Calu3 (cell line): ENCODE data around the gene ACOT12. TPM values are rescaled to one million over a fixed set of nuclear protein-coding genes. Genes with fewer than 3 reads are reported as not detected.

Source experiments
- BruUV-seq: library from RNA; stranded (reverse); fragments of 400-500 nt; replicated peaks from 2 replicates; lab custom pipeline; 2021; lab: Mats Ljungman, UMichigan
- CTCF ChIA-PET: fragments of 300-600 bp; sonication (Branson Sonifier 250); formaldehyde crosslinking; loops from one replicate; lab custom pipeline; 2022; ENCODE audit warnings: antibody characterized with exemption; lab: Charles Lee
- DNase-seq: peaks from one replicate; pipeline ENCODE4 v3.0.0; 2022
- H3K27ac Mint-ChIP-seq: one replicate; pipeline ENCODE4 v1.8.0; 2022; ENCODE audit warnings: mixed read lengths; ENCODE audit not compliant: unreplicated experiment
- H3K27me3 Mint-ChIP-seq: one replicate; pipeline ENCODE4 v1.8.0; 2022; ENCODE audit warnings: mixed read lengths; ENCODE audit not compliant: unreplicated experiment
- H3K36me3 Mint-ChIP-seq: one replicate; pipeline ENCODE4 v1.8.0; 2022; ENCODE audit warnings: mild to moderate bottlenecking, moderate library complexity, mixed read lengths; ENCODE audit not compliant: insufficient read depth, unreplicated experiment
- H3K4me1 Mint-ChIP-seq: one replicate; pipeline ENCODE4 v1.8.0; 2022; ENCODE audit warnings: mild to moderate bottlenecking, low read depth, mixed read lengths; ENCODE audit not compliant: unreplicated experiment
- H3K4me3 Mint-ChIP-seq: one replicate; pipeline ENCODE4 v1.8.0; 2022; ENCODE audit warnings: mild to moderate bottlenecking, low read depth, moderate library complexity, mixed read lengths; ENCODE audit not compliant: unreplicated experiment
- H3K9me3 Mint-ChIP-seq: one replicate; pipeline ENCODE4 v1.8.0; 2022; ENCODE audit warnings: low read depth, mixed read lengths; ENCODE audit not compliant: unreplicated experiment
- intact Hi-C: fragments of 100-400 bp; cut with micrococcal nuclease; formaldehyde crosslinking; loops from one replicate; pipeline ENCODE4 v1.10.0; 2022; ENCODE audit not compliant: unreplicated experiment
- total RNA-seq: library from RNA; stranded (reverse); gene quantifications from 2 replicates; pipeline ENCODE4 v1.2.3, GENCODE V29; 2022
- TF ChIP-seq, protein P1 (sequence below): fragments of 200-600 bp; IDR thresholded peaks from one replicate; pipeline ENCODE4 v1.8.0; 2022; ENCODE audit warnings: antibody characterized with exemption; ENCODE audit not compliant: unreplicated experiment

Gene ACOT12
- total RNA-seq, 1 experiment from 2014 or later, result 0.87 TPM

GRCh38 chr5:81359108-81359507, 34.8 kb downstream of the ACOT12 start:
- H3K27me3 Mint-ChIP-seq, result no peaks in the 10 kb centered on the region
- H3K4me3 Mint-ChIP-seq, result no peak overlapping the region
- H3K9me3 Mint-ChIP-seq, result no peaks in the 10 kb centered on the region
- peaks cover 9% of the 10 kb centered on the region for H3K4me1 Mint-ChIP-seq
- no peak overlapping the region for H3K27ac Mint-ChIP-seq
- CTCF ChIA-PET, result no interaction called here
- H3K36me3 Mint-ChIP-seq, result peaks cover 3% of the 10 kb centered on the region
- intact Hi-C loops, result no loop called here
- DNase-seq, result no peak
- BruUV-seq, result no TSS peak
- TF ChIP-seq, protein P1, sequence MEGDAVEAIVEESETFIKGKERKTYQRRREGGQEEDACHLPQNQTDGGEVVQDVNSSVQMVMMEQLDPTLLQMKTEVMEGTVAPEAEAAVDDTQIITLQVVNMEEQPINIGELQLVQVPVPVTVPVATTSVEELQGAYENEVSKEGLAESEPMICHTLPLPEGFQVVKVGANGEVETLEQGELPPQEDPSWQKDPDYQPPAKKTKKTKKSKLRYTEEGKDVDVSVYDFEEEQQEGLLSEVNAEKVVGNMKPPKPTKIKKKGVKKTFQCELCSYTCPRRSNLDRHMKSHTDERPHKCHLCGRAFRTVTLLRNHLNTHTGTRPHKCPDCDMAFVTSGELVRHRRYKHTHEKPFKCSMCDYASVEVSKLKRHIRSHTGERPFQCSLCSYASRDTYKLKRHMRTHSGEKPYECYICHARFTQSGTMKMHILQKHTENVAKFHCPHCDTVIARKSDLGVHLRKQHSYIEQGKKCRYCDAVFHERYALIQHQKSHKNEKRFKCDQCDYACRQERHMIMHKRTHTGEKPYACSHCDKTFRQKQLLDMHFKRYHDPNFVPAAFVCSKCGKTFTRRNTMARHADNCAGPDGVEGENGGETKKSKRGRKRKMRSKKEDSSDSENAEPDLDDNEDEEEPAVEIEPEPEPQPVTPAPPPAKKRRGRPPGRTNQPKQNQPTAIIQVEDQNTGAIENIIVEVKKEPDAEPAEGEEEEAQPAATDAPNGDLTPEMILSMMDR, result no peak

- Mint-ChIP-seq H3K36me3 (no peaks in the 10 kb centered on the region), H3K27ac (no peak overlapping the region), H3K4me1 (no peaks in the 10 kb centered on the region), H3K9me3 (no peaks in the 10 kb centered on the region), H3K4me3 (no peak overlapping the region), H3K27me3 (no peaks in the 10 kb centered on the region)
- no TSS peak for BruUV-seq
- CTCF ChIA-PET, result no interaction called here
- DNase-seq, result no peak
- intact Hi-C loops, result no loop called here
- TF ChIP-seq, protein P1, result no peak
Observed at GRCh38 chr5:81355291-81356251, 38.4 kb downstream of the ACOT12 start.

- Mint-ChIP-seq H3K27me3 (no peaks in the 10 kb centered on the region), H3K36me3 (no peaks in the 10 kb centered on the region), H3K9me3 (no peaks in the 10 kb centered on the region), H3K4me3 (no peak overlapping the region), H3K27ac (no peak overlapping the region), H3K4me1 (no peaks in the 10 kb centered on the region)
- no peak for DNase-seq
- intact Hi-C loops, result no loop called here
- no TSS peak for BruUV-seq
- TF ChIP-seq, protein P1, result no peak
- CTCF ChIA-PET, result interaction anchor here (0.7 kb wide), 1 partner anchor 1067 kb away, joined by 3 read pairs; no protein-coding TSS in a partner anchor
Observed at GRCh38 chr5:81354093-81354492, 39.8 kb downstream of the ACOT12 start.

DNA sequence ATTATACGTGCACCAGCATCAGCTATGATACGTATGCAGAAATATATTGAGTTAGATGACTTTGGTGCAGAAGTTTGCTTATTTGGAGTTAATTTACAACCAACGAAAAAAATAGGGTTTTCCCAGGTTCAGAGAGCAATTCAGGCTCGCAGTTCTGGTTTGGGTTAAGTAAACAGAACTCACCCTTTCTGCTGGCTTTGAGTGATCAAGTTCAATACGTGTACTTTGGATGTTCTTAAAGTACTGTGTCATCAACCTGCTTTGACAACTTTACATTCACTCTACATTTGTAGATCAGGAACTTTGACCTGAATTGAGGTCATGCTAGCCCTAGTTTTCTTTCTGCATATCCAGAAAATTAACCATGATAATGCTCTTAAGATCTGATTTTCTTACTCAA, 40.7 kb downstream of the ACOT12 start:
- H3K27ac Mint-ChIP-seq, result no peak overlapping the region
- no peaks in the 10 kb centered on the region for H3K4me1 Mint-ChIP-seq

More for the DNA sequence above, 40.7 kb downstream of the ACOT12 start:
- BruUV-seq, result no TSS peak
- DNase-seq, result no peak
- TF ChIP-seq, protein P1, result no peak
- intact Hi-C loops, result no loop called here
- CTCF ChIA-PET, result no interaction called here
- no peaks in the 10 kb centered on the region for H3K9me3 Mint-ChIP-seq
- no peaks in the 10 kb centered on the region for H3K36me3 Mint-ChIP-seq
- no peaks in the 10 kb centered on the region for H3K27me3 Mint-ChIP-seq
- H3K4me3 Mint-ChIP-seq, result no peak overlapping the region
